Ascending aorta (tissue), 2 donors: ENCODE results near the gene FLT3LG. TPM values are rescaled to one million over a fixed set of nuclear protein-coding genes. Genes with fewer than 3 reads are reported as not detected.
A peak's percentile ranks its signal among the peaks of the same experiment; 100 is the strongest.

ENCODE experiments used
- DNase-seq, 2 donors: peaks; one replicate each; pipeline ENCODE4 v3.0.0-alpha.2; 2019; ENCODE audit warnings: low spot score in 2 of 2
- H3K27ac ChIP-seq, 2 donors: fragments of 200-600 bp; sonication (generic); one replicate each; pipeline ENCODE4 v1.5.1; 2016 to 2017; ENCODE audit warnings: mild to moderate bottlenecking in 1 of 2
- H3K27me3 ChIP-seq: fragments of 200-600 bp; sonication (generic); one replicate; pipeline ENCODE4 v1.5.1; 2017
- H3K36me3 ChIP-seq, 2 donors: fragments of 200-600 bp; sonication (generic); one replicate each; pipeline ENCODE4 v1.5.1; 2016
- H3K4me1 ChIP-seq, 2 donors: fragments of 200-600 bp; sonication (generic); one replicate each; pipeline ENCODE4 v1.5.1; 2016 to 2017; ENCODE audit warnings: mild to moderate bottlenecking in 1 of 2
- H3K4me3 ChIP-seq, 2 donors: fragments of 200-600 bp; sonication (generic); one replicate each; pipeline ENCODE4 v1.5.1; 2016 to 2017; ENCODE audit warnings: mild to moderate bottlenecking in 1 of 2
- H3K9me3 ChIP-seq, 2 donors: fragments of 200-600 bp; sonication (generic); one replicate each; pipeline ENCODE4 v1.5.1; 2016
- intact Hi-C: fragments of 100-400 bp; cut with DNase I; formaldehyde crosslinking; loops from one replicate; pipeline ENCODE4 v1.15.1; 2023
- total RNA-seq: library from RNA; depleted of rRNA; stranded (reverse); fragments of >200 nt; gene quantifications from one replicate; pipeline ENCODE4 v1.1.0, GENCODE V29; 2016
- TF ChIP-seq, protein P1 (sequence below), 3 experiments: fragments of 200-600 bp in 2 of 3; fragments of 450-650 bp in 1 of 3; sonication (generic) in 2 of 3; IDR thresholded peaks; one replicate each; pipeline ENCODE4 v1.5.1; 2016 to 2019; ENCODE audit warnings: antibody characterized with exemption in 3 of 3, mild to moderate bottlenecking in 1 of 3, moderate library complexity in 1 of 3

FLT3LG gene
- total RNA-seq, 1 donor from 2014 or later, result 37.3 TPM

DNA sequence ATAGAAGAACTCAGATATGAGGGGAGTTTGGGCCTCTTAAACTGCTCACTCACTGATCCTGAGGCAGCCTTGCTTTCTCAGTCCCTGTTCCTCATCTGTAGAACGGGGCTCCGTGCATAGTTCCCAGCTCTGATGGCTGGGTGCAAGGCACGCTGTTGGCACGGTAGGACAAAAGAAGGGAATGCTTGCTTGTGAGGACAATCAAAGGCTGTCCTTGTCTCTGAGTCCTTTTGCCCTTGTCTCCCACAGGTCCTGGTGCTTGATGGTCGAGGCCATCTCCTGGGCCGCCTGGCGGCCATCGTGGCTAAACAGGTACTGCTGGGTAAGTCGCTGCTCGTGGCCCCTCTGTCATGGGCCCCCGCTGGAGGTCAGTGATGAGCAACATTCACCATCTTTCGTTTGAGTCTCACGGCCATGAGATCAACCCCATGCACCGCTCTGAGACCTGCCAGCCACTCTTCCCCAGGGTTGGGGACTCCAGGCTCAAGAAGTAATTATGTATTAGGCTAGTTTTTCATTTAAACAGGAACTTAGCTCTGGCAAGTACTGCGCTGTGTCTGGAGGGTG is 15.7 kb downstream of the FLT3LG start:
- intact Hi-C loops, result no loop called here
- peaks cover 10 to 20% of the 10 kb centered on the region in 2 donors for H3K4me1 ChIP-seq
- DNase-seq, result no peak
- no peaks in the 10 kb centered on the region for H3K9me3 ChIP-seq
- TF ChIP-seq, protein P1, sequence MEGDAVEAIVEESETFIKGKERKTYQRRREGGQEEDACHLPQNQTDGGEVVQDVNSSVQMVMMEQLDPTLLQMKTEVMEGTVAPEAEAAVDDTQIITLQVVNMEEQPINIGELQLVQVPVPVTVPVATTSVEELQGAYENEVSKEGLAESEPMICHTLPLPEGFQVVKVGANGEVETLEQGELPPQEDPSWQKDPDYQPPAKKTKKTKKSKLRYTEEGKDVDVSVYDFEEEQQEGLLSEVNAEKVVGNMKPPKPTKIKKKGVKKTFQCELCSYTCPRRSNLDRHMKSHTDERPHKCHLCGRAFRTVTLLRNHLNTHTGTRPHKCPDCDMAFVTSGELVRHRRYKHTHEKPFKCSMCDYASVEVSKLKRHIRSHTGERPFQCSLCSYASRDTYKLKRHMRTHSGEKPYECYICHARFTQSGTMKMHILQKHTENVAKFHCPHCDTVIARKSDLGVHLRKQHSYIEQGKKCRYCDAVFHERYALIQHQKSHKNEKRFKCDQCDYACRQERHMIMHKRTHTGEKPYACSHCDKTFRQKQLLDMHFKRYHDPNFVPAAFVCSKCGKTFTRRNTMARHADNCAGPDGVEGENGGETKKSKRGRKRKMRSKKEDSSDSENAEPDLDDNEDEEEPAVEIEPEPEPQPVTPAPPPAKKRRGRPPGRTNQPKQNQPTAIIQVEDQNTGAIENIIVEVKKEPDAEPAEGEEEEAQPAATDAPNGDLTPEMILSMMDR (IDR thresholded peaks at IDR 0.05), result no peak
- H3K36me3 ChIP-seq, result peaks cover 32 to 43% of the 10 kb centered on the region in 2 donors
- H3K27me3 ChIP-seq, result no peaks in the 10 kb centered on the region
- peak overlapping the region; percentile 57 to 97 for H3K4me3 ChIP-seq
- H3K27ac ChIP-seq, result peak overlapping the region; percentile 73 to 83

DNA sequence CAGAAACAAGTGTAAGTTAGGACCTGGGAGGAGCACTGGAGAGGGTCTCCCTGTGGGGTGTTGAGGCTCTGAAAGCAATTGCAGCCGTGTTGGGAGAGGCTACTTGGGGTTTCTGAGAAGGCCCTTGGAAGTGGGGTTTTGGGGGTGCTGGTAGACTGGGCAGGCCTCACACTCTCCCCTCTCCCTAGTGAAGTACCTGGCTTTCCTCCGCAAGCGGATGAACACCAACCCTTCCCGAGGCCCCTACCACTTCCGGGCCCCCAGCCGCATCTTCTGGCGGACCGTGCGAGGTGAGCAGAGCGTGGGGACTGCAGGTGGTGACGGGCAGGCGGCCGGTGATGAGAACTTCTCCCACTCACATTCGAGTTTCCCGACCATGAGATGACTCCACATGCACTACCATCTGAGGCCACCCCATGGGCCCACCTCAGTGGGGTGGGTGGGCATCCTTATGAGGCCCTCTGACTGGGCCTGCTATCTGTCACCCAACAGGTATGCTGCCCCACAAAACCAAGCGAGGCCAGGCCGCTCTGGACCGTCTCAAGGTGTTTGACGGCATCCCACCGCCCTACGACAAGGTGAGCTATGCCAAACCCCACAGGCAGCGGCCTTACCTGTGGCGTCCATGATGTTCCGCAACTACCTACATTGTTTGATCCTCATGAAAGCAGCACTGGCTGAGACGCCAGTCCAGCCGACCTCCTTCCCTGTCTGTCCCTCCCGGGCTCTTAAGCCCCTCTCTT is 16.4 kb downstream of the FLT3LG start:
- H3K4me3 ChIP-seq, result peak overlapping the region in 1 of 2 donors; percentile 97
- intact Hi-C loops, result no loop called here
- H3K27ac ChIP-seq, result no peak overlapping the region
- H3K4me1 ChIP-seq, result peaks cover 10 to 22% of the 10 kb centered on the region in 2 donors
- H3K36me3 ChIP-seq, result peaks cover 32 to 43% of the 10 kb centered on the region in 2 donors
- no peaks in the 10 kb centered on the region for H3K27me3 ChIP-seq
- H3K9me3 ChIP-seq, result no peaks in the 10 kb centered on the region
- TF ChIP-seq, protein P1 (IDR thresholded peaks at IDR 0.05), result no peak
- DNase-seq, result no peak

DNA sequence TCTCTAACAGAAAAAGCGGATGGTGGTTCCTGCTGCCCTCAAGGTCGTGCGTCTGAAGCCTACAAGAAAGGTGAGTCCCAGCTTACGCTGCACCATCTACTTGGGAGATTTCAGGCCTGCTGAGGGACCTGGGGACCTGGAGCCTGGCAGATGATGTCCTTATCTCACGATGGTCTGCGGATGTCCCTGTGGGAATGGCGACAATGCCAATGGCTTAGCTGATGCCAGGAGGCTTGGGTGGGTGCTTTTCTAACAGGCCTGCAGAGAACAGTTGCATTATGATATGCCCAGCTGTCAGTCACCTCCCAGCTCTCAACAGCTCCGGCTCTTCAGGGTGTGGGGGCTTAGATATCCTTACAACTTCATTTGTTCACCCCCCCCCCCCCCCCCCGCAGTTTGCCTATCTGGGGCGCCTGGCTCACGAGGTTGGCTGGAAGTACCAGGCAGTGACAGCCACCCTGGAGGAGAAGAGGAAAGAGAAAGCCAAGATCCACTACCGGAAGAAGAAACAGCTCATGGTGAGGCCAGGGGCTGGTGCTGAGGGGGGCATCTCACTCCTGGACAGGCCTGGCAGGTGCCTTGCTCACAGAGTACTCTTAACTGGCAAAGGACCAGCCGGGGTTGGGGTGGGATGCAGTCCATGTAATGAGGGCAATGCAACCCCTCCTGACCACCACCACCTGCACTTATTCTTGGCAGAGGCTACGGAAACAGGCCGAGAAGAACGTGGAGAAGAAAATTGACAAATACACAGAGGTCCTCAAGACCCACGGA is 17.2 kb downstream of the FLT3LG start:
- H3K9me3 ChIP-seq, result no peaks in the 10 kb centered on the region
- no peak overlapping the region for H3K4me3 ChIP-seq
- no peaks in the 10 kb centered on the region for H3K27me3 ChIP-seq
- intact Hi-C loops, result no loop called here
- peaks cover 10 to 24% of the 10 kb centered on the region in 2 donors for H3K4me1 ChIP-seq
- no peak overlapping the region for H3K27ac ChIP-seq
- no peak for DNase-seq
- TF ChIP-seq, protein P1 (IDR thresholded peaks at IDR 0.05), result no peak
- peaks cover 32 to 43% of the 10 kb centered on the region in 2 donors for H3K36me3 ChIP-seq

DNA sequence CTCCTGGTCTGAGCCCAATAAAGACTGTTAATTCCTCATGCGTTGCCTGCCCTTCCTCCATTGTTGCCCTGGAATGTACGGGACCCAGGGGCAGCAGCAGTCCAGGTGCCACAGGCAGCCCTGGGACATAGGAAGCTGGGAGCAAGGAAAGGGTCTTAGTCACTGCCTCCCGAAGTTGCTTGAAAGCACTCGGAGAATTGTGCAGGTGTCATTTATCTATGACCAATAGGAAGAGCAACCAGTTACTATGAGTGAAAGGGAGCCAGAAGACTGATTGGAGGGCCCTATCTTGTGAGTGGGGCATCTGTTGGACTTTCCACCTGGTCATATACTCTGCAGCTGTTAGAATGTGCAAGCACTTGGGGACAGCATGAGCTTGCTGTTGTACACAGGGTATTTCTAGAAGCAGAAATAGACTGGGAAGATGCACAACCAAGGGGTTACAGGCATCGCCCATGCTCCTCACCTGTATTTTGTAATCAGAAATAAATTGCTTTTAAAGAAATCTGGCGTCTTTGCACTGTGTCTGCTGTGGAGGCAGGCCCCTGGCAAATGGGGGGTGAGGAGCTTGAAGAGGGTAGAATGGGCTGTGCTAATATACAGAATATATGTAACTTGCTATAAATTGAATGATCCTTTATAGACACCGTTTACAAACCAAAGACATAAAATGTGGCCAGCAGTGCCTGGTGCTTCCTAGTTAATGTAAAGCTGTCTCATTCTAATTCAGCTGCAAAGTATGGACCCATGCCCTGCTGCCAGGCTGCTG is 18.0 kb downstream of the FLT3LG start:
- TF ChIP-seq, protein P1 (IDR thresholded peaks at IDR 0.05), result no peak
- intact Hi-C loops, result no loop called here

More for the DNA sequence above, 18.0 kb downstream of the FLT3LG start:
- Histone ChIP-seq H3K9me3 (no peaks in the 10 kb centered on the region), H3K36me3 (peaks cover 32 to 43% of the 10 kb centered on the region in 2 donors), H3K27ac (no peak overlapping the region), H3K4me3 (no peak overlapping the region), H3K4me1 (peaks cover 10 to 25% of the 10 kb centered on the region in 2 donors), H3K27me3 (no peaks in the 10 kb centered on the region)
- no peak for DNase-seq
